ENCODE results near the gene RPL32.
"Not testable (repeated sequence)": the region's sequence is repeated elsewhere in the genome, so short reads cannot be mapped to it uniquely, and the experiment has no call there.

The RPL32 gene

GRCh38 chr3:12841149-12841969 is at the start of gene RPL32:
TSS of gene RPL32 (minus strand) at chr3:12841565. CDS start at chr3:12840237, 1,328 bp downstream.
- peak in 55 of 56 donors; percentile 23 to 93 (median 77) for DNase-seq

DNA sequence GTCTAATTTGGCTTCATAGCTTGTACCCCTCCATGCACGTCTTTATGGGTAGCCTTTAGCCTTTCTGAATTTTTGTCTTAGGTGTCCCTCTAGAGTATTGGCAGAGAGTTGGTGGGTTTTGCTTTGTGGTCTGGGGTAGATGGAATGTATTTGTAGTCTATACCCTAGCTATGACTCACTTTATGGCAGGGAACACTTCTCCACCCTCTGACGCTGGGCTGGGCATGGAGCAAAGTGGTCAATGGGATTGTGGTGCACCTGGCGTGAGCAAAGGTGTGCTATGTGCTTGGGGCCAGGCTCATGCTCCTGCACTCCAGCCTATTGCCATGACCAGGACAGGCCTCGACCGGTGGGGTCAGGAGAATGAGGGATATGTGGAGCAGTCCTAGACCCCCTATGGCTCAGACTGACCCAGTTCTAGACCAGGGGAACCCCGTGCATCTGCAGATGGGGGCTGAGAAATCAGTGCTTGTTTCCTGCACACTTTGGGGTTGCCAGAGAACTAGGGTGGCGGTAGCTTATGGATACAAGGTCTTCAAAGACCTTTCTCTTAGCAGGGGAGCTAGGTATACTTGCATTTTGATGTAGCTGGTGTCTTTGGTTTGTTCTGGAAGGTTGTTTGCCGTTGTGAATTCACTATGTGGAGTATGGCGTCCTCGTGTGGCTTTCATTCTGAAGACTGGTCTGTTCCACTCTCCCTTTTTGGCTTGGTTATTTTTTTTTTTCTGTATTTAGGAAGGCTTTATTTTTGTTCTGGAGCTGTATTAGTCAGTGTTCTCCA is 49.4 kb upstream of the RPL32 start:
- DNase-seq = no peak

- DNase-seq = peak in 4 of 56 donors; percentile 15 to 21 (median 16)
Observed at GRCh38 chr3:12886736-12887135, 45.4 kb upstream of the RPL32 start.

GRCh38 chr3:12886106-12886679 is 44.8 kb upstream of the RPL32 start:
- DNase-seq = no peak

DNA sequence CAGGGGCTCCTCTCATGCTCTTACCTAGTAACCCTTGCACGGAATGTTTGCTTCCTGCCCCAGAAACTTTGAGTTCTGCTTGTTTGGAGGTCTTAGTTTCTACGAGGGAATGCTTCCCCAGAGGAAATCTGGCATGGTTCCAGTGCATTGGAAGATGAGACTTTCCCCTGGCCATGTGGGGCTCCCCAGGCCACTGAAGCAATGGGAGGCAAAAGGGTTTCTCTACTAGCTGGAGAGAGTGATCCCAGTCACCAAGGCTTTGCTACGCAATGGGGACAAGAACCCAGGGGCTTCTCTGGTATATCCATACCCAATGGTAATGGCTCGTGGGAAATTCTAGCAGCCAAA is 44.2 kb upstream of the RPL32 start:
- no peak for DNase-seq

GRCh38 chr3:12884790-12885582 is 43.6 kb upstream of the RPL32 start:
- peak in 2 of 56 donors; percentile 22 to 32 for DNase-seq

DNA sequence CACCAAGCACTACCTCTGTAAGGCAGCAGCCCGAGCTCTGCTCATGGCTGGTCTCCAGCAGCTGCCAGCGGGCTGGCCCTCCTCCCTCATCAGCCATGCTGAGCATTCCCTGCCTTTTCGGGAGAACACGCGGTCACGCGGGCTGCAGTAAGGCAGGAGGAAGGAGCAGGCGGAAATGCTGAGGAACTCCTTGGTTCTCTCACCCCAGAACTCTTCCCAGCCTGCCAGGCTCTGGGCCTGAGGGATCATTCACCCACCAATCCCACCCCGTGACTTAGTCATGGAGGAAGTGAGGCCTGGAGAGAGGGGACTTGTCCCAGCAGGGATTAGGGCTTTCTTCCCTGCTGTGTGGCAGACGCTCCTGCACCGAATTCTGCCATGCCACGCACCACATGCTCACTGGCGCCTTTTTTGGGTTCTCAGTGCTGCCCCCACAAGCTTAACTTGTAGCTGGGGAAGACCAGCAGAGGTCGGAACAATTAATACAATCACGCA is 42.9 kb upstream of the RPL32 start:
- peak in 45 of 56 donors; percentile 13 to 79 (median 51) for DNase-seq

GRCh38 chr3:12882336-12883310 is 41.3 kb upstream of the RPL32 start:
- no peak for DNase-seq

DNA sequence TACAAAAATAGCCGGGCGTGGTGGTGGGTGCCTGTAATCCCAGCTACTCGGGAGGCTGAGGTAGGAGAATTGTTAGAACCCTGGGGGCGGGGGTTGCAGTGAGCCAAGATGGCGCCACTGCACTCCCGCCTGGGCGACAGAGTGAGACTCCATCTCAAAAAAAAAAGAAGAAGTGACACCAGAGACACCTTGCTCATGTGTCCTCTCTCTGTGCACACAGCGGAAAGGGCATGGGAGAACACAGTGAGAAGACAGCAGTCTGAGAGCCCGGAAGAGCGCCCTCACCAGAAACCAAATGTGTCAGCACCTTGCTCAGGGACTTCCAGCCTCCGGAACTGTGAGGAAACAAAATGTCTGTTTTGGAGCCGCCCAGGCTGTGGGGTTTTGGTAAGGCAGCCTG is 40.5 kb upstream of the RPL32 start:
- DNase-seq = not testable (repeated sequence)

DNA sequence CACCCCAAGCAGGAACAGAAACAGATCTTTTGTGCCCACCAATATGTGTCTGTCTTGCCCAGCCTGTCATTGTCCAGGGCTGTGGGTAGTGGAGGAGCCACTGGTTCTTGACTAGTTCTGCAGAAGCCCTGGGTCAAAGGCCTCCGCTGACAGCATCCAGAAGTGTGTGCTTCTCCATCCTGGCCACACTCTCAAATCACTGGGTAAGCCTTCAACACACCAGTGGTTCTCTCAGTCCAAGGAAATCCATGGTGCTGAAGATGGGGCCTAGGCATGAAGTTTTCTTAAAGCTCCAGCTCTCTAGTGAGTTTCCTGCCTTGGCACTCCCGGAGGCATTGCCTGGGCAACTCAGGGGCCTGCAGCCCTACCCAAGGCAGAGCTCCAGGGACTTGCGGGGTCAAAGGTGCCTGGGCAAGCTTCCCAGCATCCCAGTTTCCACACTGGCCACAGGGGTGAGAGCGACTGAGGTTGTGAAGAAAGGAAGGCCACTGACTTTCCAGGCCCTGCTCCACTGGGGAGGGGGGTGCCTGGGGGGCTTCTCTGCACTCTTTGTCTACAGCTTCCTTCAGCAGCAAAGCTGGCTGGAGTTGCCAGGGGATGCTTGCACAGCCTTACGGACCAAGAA is 37.9 kb upstream of the RPL32 start:
- peak in 31 of 56 donors; percentile 12 to 70 (median 36) for DNase-seq

GRCh38 chr3:12878758-12879157 is 37.4 kb upstream of the RPL32 start:
- not testable (repeated sequence) for DNase-seq

DNA sequence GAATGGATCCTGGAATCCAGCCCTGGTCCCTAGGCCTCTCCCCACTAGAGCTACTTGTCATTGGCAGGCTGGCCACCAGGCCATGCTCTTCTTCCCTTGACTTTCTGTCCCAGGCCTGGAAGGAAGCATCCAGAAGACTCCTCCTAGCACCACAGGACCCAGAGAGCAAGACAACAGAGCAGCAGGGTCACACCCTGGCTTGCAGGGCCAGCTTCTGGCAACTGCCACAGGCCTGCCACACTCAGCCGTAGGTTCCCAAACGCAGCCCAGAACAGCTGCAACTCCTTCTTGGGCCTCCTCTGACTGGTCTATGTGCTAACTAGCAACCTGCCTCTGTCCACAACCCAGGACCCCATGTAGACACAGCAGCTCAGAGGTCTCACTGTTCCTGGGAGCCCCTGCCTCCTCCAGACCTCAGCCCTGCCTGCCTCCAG is 36.8 kb upstream of the RPL32 start:
- no peak for DNase-seq

- DNase-seq = no peak
Observed at GRCh38 chr3:12877040-12877439, 35.7 kb upstream of the RPL32 start.

DNA sequence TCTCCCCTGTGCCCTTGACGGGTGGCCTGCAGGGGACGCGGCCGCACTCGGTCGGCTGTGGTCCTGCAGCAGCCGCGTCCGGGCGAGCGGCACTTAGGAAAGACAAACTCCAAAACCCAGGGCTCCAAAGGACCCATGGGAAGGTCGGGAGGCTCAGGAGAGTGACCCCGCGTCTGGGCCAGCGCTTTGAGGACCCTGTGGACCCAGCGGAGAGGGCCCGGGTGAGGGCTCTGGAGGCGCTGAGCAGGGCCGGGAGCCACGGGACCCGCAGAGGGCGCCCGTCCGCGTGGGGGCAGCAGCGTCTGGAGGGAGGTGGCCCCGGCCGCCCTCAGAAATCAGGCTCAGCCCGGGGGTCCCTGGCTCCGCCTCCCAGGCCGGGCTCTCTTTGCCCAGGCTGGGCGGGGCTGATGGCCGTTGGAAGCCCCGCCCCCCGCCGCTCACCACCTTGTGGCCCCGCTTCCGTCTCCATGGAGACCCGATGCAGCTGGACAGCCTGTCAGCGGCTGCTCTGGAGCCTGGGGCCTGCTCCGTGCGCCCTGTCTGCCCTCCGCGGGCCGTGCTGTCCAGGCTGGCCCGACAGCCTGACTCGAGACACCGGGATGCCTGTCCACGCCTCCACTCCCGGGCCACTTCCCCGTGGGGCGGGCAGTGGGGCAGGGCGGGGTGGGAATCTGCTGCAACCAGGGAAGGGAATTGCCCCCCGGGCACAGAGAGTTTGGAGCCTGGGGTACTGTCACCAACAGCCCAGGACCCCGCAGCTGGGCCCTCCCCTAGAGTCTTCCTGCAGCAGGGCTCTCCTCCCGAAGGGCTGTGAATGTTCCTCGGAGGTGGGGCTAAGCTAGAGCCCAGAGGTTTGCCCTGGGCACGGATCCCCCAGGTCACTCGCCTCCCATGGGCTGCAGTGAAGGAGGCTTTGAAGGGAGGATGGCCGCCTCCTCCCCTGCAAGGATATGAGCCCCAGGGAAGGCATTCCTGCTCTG is 34.8 kb upstream of the RPL32 start:
- DNase-seq = peak in 2 of 56 donors; percentile 36 to 38

DNA sequence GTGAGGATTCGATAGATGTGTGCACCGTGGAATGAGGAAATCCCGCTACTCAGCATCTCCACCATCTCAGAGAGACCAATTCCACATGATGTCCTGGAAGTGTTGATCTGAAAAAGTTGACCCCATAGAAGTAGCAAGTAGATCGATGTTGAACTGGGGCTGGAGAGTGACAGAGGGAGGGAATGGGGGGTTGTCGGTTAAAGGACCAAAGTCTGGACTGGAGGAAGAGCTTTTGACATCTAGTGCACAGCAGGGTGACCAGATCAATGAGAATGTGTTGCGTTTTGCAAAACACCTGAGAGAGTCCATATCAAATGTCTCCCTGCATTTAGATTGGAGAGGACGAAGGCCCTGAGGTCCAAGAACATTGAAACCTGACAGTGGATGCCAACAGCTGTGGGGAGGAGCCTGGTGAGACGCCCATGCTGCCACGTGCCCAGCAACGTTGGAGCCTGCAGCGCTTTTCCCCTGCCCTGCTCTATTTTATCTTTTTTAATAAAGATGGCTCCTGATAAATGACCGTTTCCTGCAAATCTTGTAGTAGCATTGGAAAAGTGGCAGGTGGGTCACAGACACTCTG is 30.1 kb upstream of the RPL32 start:
- no peak for DNase-seq

DNA sequence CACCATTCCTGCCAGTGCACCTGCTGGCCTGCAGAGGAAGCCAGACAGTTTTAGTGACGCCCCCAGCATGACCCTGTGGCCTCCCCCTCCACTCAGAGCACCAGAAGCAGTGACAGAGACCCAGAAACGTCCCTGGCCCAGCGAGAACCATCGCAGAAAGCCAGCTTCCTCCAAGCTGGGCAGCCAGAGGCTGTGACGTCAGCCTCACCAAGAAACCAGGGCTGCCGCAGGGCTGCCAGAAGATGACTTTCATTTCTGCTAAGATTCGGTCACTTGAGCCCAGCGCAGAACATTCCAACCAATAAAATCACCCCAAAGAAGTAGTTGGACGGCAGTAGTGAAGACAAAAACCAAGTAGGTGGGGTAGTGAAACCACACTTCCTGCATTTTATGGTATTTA is 29.6 kb upstream of the RPL32 start:
- peak in 2 of 56 donors; percentile 10 to 15 for DNase-seq

GRCh38 chr3:12869035-12869621 is 27.8 kb upstream of the RPL32 start:
- DNase-seq = peak in 5 of 56 donors; percentile 21 to 46 (median 30)

Data from nucleus accumbens (tissue), 56 donors.